Measurements from ENCODE around the gene MCM9.

GRCh38 chr6:118791499-118791898 is 143.5 kb downstream of the MCM9 start:
- TF ChIP-seq, protein P1, sequence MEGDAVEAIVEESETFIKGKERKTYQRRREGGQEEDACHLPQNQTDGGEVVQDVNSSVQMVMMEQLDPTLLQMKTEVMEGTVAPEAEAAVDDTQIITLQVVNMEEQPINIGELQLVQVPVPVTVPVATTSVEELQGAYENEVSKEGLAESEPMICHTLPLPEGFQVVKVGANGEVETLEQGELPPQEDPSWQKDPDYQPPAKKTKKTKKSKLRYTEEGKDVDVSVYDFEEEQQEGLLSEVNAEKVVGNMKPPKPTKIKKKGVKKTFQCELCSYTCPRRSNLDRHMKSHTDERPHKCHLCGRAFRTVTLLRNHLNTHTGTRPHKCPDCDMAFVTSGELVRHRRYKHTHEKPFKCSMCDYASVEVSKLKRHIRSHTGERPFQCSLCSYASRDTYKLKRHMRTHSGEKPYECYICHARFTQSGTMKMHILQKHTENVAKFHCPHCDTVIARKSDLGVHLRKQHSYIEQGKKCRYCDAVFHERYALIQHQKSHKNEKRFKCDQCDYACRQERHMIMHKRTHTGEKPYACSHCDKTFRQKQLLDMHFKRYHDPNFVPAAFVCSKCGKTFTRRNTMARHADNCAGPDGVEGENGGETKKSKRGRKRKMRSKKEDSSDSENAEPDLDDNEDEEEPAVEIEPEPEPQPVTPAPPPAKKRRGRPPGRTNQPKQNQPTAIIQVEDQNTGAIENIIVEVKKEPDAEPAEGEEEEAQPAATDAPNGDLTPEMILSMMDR (IDR thresholded peaks at IDR 0.05; ENCODE audit: insufficient read depth, low read depth, low read length) = no peak
- no peak for TF ChIP-seq EZH2 (IDR thresholded peaks at IDR 0.05; ENCODE audit: insufficient read depth, low read length)

Measured in astrocyte (in vitro differentiated cells and primary cell).